Endothelial cell of umbilical vein (primary cell): ENCODE measurements around the gene PRL. TPM values are rescaled to one million over a fixed set of nuclear protein-coding genes. Genes with fewer than 3 reads are reported as not detected.

Experiments
- BruUV-seq: library from RNA; stranded (reverse); fragments of 400-500 nt; replicated peaks from 2 replicates; lab custom pipeline; 2021; lab: Mats Ljungman, UMichigan
- CTCF ChIA-PET: fragments of 300-600, 350-600 bp; sonication (Branson Sonifier 250); formaldehyde crosslinking; loops from one replicate; lab custom pipeline; 2021; ENCODE audit warnings: antibody characterized with exemption, inconsistent platforms; lab: Charles Lee
- POLR2A ChIA-PET: fragments of 300-600, 350-600 bp; sonication (Branson Sonifier 250); formaldehyde crosslinking; loops from one replicate; lab custom pipeline; 2021; ENCODE audit warnings: antibody characterized with exemption, inconsistent platforms; lab: Charles Lee
- DNase-seq: peaks from one replicate; pipeline ENCODE4 v3.0.0-alpha.2; 2011; ENCODE audit warnings: low read depth, low spot score
- FAIRE-seq: peaks from 2 replicates; lab custom pipeline; 2011; peaks lifted over from hg19 to GRCh38; lab: Jason Lieb, UNC
- H2AFZ ChIP-seq: 2 replicates; pipeline ENCODE4 v1.6.0; 2012; ENCODE audit warnings: low read depth, low read length, control low read depth, inconsistent platforms
- H3K27ac ChIP-seq: 2 replicates; pipeline ENCODE4 v1.5.1; 2011; ENCODE audit warnings: low read depth, mild to moderate bottlenecking, control low read depth, low read length, moderate library complexity; ENCODE audit not compliant: insufficient read depth
- H3K27me3 ChIP-seq, 2 experiments: 2 replicates each; pipeline versions ENCODE4 v1.6.0 to v1.6.1; 2011; ENCODE audit warnings: low read length in 2 of 2, mixed read lengths in 1 of 2; ENCODE audit not compliant: control insufficient read depth in 2 of 2, insufficient read depth in 2 of 2
- H3K36me3 ChIP-seq, 2 experiments: 2 replicates in 1 of 2; 3 replicates in 1 of 2; pipeline ENCODE4 v1.5.1; 2011; ENCODE audit warnings: low read length in 2 of 2, mild to moderate bottlenecking in 1 of 2, moderate library complexity in 1 of 2; ENCODE audit not compliant: control insufficient read depth in 2 of 2, insufficient read depth in 2 of 2; ENCODE audit errors: extremely low read depth in 1 of 2
- H3K4me1 ChIP-seq: 3 replicates; pipeline ENCODE4 v1.5.1; 2011; ENCODE audit warnings: mild to moderate bottlenecking, low read length; ENCODE audit not compliant: control insufficient read depth, insufficient read depth; ENCODE audit errors: extremely low read depth
- H3K4me2 ChIP-seq: 2 replicates; pipeline ENCODE4 v1.6.1; 2011; ENCODE audit warnings: low read length, control low read depth, mixed read lengths; ENCODE audit not compliant: insufficient read depth
- H3K4me3 ChIP-seq, 3 experiments: fragments of 200-600 bp in 1 of 3; sonication (generic), shearing (Covaris generic) in 1 of 3; replicated peaks in 1 of 3; 2 replicates each; pipeline ENCODE4 v1.5.1; 2011 to 2016; ENCODE audit warnings: control low read depth in 3 of 3, low read length in 3 of 3, mild to moderate bottlenecking in 2 of 3, inconsistent platforms in 1 of 3, low read depth in 1 of 3, moderate library complexity in 1 of 3; ENCODE audit not compliant: insufficient read depth in 1 of 3
- H3K79me2 ChIP-seq: 2 replicates; pipeline ENCODE4 v1.6.0; 2012; ENCODE audit warnings: low read length, inconsistent platforms; ENCODE audit not compliant: control insufficient read depth, insufficient read depth
- H3K9ac ChIP-seq: replicated peaks from 2 replicates; pipeline ENCODE3; 2011; ENCODE audit warnings: low read length, control low read depth; ENCODE audit not compliant: insufficient read depth; ENCODE audit errors: extremely low read depth
- H3K9me1 ChIP-seq: replicated peaks from 3 replicates; pipeline ENCODE4 v1.6.0; 2011; ENCODE audit warnings: mild to moderate bottlenecking, low read length; ENCODE audit not compliant: control insufficient read depth, insufficient read depth; ENCODE audit errors: extremely low read depth
- H3K9me3 ChIP-seq: replicated peaks from 2 replicates; pipeline ENCODE4 v1.5.1; 2012; ENCODE audit warnings: low read length, inconsistent platforms; ENCODE audit not compliant: control insufficient read depth, insufficient read depth
- H4K20me1 ChIP-seq: replicated peaks from 2 replicates; pipeline ENCODE3; 2011; ENCODE audit warnings: mild to moderate bottlenecking, low read length; ENCODE audit not compliant: control insufficient read depth, insufficient read depth; ENCODE audit errors: extremely low read depth
- EZH2 ChIP-seq: IDR thresholded peaks from 2 replicates; pipeline ENCODE4 v1.6.1; 2012; ENCODE audit warnings: borderline replicate concordance, low read depth, mild to moderate bottlenecking, moderate library complexity, low read length, inconsistent platforms; ENCODE audit not compliant: severe bottlenecking
- FOS ChIP-seq: IDR thresholded peaks from 2 replicates; pipeline ENCODE4 v1.6.1; 2011; ENCODE audit warnings: mild to moderate bottlenecking, low read length, moderate library complexity, borderline replicate concordance; ENCODE audit not compliant: insufficient read depth
- GATA2 ChIP-seq: IDR thresholded peaks from 2 replicates; pipeline ENCODE4 v1.7.0; 2011; ENCODE audit warnings: low read depth, mild to moderate bottlenecking, moderate library complexity, mixed read lengths, low read length; ENCODE audit not compliant: insufficient read length, insufficient read depth
- JUN ChIP-seq: IDR thresholded peaks from 2 replicates; pipeline ENCODE4 v1.6.1; 2011; ENCODE audit warnings: borderline replicate concordance, low read depth; ENCODE audit not compliant: insufficient read length, insufficient read depth
- MAX ChIP-seq: IDR thresholded peaks from 2 replicates; pipeline ENCODE4 v1.6.1; 2011; ENCODE audit not compliant: insufficient read depth, insufficient read length
- MYC ChIP-seq: IDR thresholded peaks from one replicate; pipeline ENCODE4 v1.6.1; 2011; ENCODE audit warnings: mild to moderate bottlenecking, low read depth, low read length
- POLR2A ChIP-seq: IDR thresholded peaks from 2 replicates; pipeline ENCODE4 v1.6.1; 2012; ENCODE audit warnings: low read depth, mild to moderate bottlenecking, control low read depth, low read length
- POLR2AphosphoS5 ChIP-seq: IDR thresholded peaks from 2 replicates; pipeline ENCODE4 v1.6.1; 2012; ENCODE audit warnings: low read depth, mild to moderate bottlenecking, control low read depth, low read length, moderate library complexity; ENCODE audit not compliant: insufficient read depth
- dilution Hi-C: fragments of 300-500 bp; cut with MboI; formaldehyde crosslinking; loops from one replicate; pipeline ENCODE4 v1.15.0; 2019; ENCODE audit warnings: low sequenced_read_pairs; ENCODE audit not compliant: extremely low pct_ligation_motif_present
- intact Hi-C: fragments of 100-400 bp; cut with micrococcal nuclease; formaldehyde crosslinking; loops from one replicate; pipeline ENCODE4 v1.10.0; 2022
- polyA plus RNA-seq, 4 experiments: library from polyadenylated mRNA; depleted of rRNA in 3 of 4; stranded (reverse) in 3 of 4; unstranded in 1 of 4; fragments of >200 nt; gene quantifications; 2 replicates each; pipeline versions ENCODE4 v1.2.1 to v1.2.3, GENCODE V29; 2011 to 2012; ENCODE audit warnings: missing spikeins in 1 of 4
- total RNA-seq: library from RNA; stranded (reverse); gene quantifications from 2 replicates; pipeline ENCODE4 v1.2.3, GENCODE V29; 2021
- TF ChIP-seq, protein P1 (sequence below), 2 donors: IDR thresholded peaks; 1 replicate in 1 of 2; 2 replicates in 1 of 2; pipeline ENCODE4 v1.5.1; 2011; ENCODE audit warnings: low read length in 2 of 2, mild to moderate bottlenecking in 2 of 2, moderate library complexity in 2 of 2, control low read depth in 1 of 2, inconsistent platforms in 1 of 2, low read depth in 1 of 2; ENCODE audit not compliant: insufficient read depth in 1 of 2; ENCODE audit errors: extremely low read depth in 1 of 2

Gene PRL
- total and polyA plus RNA-seq, 2 donors (not counting 3 experiments of a cell fraction or from before 2014, with no cell fraction given) = not detected

- no peak for DNase-seq
- FAIRE-seq = no peak
- CTCF ChIA-PET = no interaction called here
These were observed 1.7 kb downstream of the PRL start for GRCh38 chr6:22295145-22295544.

More at GRCh38 chr6:22295145-22295544, 1.7 kb downstream of the PRL start:
- Histone ChIP-seq H3K79me2 (no peaks in the 10 kb centered on the region), H3K4me2 (no peak overlapping the region), H2AFZ (no peak overlapping the region), H3K9me1 (no peaks in the 10 kb centered on the region), H3K4me1 (no peaks in the 10 kb centered on the region), H3K27me3 (no peaks in the 10 kb centered on the region), H3K9me3 (no peaks in the 10 kb centered on the region), H3K9ac (no peak overlapping the region), H3K4me3 (no peak overlapping the region), H4K20me1 (no peaks in the 10 kb centered on the region), H3K27ac (no peak overlapping the region), H3K36me3 (no peaks in the 10 kb centered on the region)
- intact Hi-C loops (no loop called here), dilution Hi-C loops (no loop called here)
- TF ChIP-seq, protein P1, sequence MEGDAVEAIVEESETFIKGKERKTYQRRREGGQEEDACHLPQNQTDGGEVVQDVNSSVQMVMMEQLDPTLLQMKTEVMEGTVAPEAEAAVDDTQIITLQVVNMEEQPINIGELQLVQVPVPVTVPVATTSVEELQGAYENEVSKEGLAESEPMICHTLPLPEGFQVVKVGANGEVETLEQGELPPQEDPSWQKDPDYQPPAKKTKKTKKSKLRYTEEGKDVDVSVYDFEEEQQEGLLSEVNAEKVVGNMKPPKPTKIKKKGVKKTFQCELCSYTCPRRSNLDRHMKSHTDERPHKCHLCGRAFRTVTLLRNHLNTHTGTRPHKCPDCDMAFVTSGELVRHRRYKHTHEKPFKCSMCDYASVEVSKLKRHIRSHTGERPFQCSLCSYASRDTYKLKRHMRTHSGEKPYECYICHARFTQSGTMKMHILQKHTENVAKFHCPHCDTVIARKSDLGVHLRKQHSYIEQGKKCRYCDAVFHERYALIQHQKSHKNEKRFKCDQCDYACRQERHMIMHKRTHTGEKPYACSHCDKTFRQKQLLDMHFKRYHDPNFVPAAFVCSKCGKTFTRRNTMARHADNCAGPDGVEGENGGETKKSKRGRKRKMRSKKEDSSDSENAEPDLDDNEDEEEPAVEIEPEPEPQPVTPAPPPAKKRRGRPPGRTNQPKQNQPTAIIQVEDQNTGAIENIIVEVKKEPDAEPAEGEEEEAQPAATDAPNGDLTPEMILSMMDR (IDR thresholded peaks at IDR 0.05; ENCODE audit: extremely low read depth in 1 of 2, insufficient read depth in 1 of 2, low read depth in 1 of 2, low read length in 2 of 2) = no peak
- no peak for TF ChIP-seq GATA2
- TF ChIP-seq MAX = no peak
- TF ChIP-seq POLR2AphosphoS5 = no peak
- TF ChIP-seq FOS = no peak
- no peak for TF ChIP-seq MYC
- no peak for TF ChIP-seq JUN
- no peak for TF ChIP-seq POLR2A
- TF ChIP-seq EZH2 = no peak
- BruUV-seq = no TSS peak
- POLR2A ChIA-PET = no interaction called here
